ENCODE data around the gene EZR. TPM values are rescaled to one million over a fixed set of nuclear protein-coding genes. Genes with fewer than 3 reads are reported as not detected.
A peak's percentile ranks its signal among the peaks of the same experiment; 100 is the strongest.
"Not testable (repeated sequence)": the region's sequence is repeated elsewhere in the genome, so short reads cannot be mapped to it uniquely, and the experiment has no call there.

EZR gene
- total RNA-seq, 2 donors from 2014 or later, result 257 to 424 TPM

DNA sequence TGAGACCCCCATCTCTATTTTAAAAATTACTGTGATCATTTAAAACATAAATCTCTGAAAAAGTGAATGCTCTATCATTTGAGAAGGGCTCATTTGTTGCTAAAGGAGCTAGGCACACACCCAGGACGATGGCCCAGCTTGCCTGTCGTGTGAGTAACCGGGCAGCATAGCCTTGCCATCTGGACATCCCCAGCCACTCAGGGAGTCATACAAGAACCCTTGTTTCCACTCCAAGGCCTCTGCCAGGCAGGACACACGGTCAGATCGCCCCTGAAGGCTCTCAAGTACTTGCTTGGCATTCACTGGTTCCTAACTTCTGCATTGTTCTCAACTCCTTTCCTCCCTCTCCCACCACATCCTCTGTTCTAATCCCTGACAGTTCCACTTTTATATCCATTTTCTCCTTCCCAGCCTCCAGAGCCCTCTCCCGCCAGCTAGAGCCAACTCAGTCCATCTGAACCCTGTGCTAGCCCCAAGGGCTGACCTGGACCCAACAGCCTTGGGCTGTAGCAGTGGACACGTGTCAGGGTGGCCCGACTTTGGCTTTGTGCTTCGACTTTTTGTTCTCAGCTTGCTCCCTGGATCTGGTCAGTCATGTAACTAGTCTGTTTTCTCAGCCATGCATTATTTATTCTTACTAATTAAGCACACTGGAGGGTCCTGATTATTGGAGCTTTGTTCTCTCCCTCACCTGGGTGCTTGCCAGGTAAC, 15.7 kb upstream of the EZR start:
- TF ChIP-seq, protein P1, sequence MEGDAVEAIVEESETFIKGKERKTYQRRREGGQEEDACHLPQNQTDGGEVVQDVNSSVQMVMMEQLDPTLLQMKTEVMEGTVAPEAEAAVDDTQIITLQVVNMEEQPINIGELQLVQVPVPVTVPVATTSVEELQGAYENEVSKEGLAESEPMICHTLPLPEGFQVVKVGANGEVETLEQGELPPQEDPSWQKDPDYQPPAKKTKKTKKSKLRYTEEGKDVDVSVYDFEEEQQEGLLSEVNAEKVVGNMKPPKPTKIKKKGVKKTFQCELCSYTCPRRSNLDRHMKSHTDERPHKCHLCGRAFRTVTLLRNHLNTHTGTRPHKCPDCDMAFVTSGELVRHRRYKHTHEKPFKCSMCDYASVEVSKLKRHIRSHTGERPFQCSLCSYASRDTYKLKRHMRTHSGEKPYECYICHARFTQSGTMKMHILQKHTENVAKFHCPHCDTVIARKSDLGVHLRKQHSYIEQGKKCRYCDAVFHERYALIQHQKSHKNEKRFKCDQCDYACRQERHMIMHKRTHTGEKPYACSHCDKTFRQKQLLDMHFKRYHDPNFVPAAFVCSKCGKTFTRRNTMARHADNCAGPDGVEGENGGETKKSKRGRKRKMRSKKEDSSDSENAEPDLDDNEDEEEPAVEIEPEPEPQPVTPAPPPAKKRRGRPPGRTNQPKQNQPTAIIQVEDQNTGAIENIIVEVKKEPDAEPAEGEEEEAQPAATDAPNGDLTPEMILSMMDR (IDR thresholded peaks at IDR 0.05), result no peak
- Histone ChIP-seq H3K27me3 (no peaks in the 10 kb centered on the region), H3K9ac (ENCODE audit: low read depth in 2 of 2, low read length in 2 of 2) (no peak overlapping the region), H3K4me1 (no peaks in the 10 kb centered on the region), H3K27ac (peak overlapping the region; percentile 80), H3K4me3 (no peak overlapping the region), H3K36me3 (no peaks in the 10 kb centered on the region), H3K9me3 (no peaks in the 10 kb centered on the region)
- DNase-seq, result no peak
- intact Hi-C loops (cut with DNase I), result no loop called here

DNA sequence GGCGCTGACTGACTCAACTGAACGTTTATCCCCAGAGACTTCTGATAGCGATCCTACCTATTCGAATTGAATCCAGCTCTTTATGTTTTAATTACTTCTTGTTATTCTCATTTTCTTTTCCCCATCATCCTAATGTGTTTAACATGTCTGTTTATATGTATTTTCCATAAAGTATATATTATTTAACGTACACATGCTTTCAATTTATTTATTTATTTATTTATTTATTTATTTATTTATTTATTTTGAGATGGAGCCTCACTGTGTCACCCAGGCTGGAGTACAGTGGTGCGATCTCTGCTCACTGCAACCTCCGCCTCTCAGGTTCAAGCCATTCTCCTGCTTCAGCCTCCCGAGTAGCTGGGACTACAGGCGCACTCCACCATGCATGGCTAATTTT, 13.6 kb upstream of the EZR start:
- H3K4me3 ChIP-seq; DNase-seq; H3K4me1 ChIP-seq; H3K9ac ChIP-seq (ENCODE audit: low read depth in 2 of 2, low read length in 2 of 2); H3K36me3 ChIP-seq; H3K27ac ChIP-seq; intact Hi-C loops (cut with DNase I); H3K27me3 ChIP-seq; H3K9me3 ChIP-seq: not testable (repeated sequence)

DNA sequence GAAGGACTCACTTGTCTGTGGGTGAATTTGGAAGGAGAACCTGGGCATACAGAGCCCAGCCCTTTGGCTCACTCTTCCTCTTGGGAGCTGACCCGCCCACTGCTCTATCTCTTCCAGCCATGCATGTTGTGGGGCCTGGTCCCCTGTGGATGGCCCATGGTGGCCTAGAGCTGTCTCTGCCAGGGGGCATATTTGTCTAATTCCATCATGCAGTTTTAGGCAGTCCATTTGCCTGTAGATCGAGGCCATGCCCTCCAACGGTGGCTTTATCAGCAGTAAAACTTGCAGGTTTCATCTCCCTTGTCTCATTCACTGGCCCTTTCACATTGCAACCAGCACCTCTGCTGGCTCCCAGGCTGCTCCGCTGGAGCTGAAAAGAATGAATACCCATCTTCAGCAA, 12.9 kb upstream of the EZR start:
- TF ChIP-seq, protein P1 (IDR thresholded peaks at IDR 0.05), result no peak
- intact Hi-C loops (cut with DNase I), result no loop called here
- no peaks in the 10 kb centered on the region for H3K27me3 ChIP-seq
- DNase-seq, result no peak
- no peak overlapping the region for H3K9ac ChIP-seq (ENCODE audit: low read depth in 2 of 2, low read length in 2 of 2)
- no peak overlapping the region for H3K27ac ChIP-seq
- H3K4me1 ChIP-seq, result no peaks in the 10 kb centered on the region
- no peaks in the 10 kb centered on the region for H3K36me3 ChIP-seq
- no peak overlapping the region for H3K4me3 ChIP-seq
- H3K9me3 ChIP-seq, result no peaks in the 10 kb centered on the region

DNA sequence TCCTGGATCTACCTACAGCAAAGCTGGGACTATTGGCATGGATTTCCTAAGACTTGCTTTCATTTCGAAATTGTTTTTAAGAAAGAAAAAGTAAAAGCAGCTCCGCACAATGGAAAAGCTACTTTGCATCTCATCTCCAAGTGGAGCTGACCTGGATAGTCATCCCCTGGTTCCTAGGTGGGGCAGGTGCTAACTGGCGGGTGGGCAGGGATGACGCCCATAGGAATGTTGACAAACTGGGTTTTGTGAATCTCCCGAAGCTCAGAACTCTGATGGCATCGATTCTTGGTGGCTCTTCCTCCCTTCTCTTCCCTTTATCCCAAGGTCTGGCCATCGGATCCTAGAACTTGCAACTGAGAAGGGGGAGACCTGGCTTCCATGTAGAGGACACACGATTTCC, 12.4 kb upstream of the EZR start:
- TF ChIP-seq, protein P1 (IDR thresholded peaks at IDR 0.05), result no peak
- no peaks in the 10 kb centered on the region for H3K4me1 ChIP-seq
- H3K4me3 ChIP-seq, result no peak overlapping the region
- H3K36me3 ChIP-seq, result no peaks in the 10 kb centered on the region
- H3K9ac ChIP-seq (ENCODE audit: low read depth in 2 of 2, low read length in 2 of 2), result no peak overlapping the region
- intact Hi-C loops (cut with DNase I), result no loop called here
- no peaks in the 10 kb centered on the region for H3K27me3 ChIP-seq
- no peak overlapping the region for H3K27ac ChIP-seq
- no peak for DNase-seq
- no peaks in the 10 kb centered on the region for H3K9me3 ChIP-seq

DNA sequence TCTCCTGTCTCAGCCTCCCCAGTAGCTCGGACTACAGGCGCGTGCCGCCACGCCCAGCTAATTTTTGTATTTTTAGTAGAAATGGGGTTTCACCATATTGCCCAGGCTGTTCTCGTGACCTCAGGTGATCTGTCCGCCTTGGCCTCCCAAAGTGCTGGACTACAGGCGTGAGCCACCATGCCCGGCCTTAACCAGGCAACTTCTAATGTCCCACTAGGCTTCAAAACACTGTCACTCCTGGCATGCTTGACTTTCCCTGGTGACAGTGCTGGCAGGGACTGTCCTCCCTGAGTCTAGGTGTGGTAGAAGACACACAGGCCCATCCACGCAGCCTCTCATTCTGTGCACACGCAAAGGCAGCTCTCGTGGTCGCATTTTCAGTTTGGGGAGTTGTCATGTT, 11.6 kb upstream of the EZR start:
- intact Hi-C loops (cut with DNase I), result no loop called here
- no peak overlapping the region for H3K9ac ChIP-seq (ENCODE audit: low read depth in 2 of 2, low read length in 2 of 2)
- no peaks in the 10 kb centered on the region for H3K27me3 ChIP-seq
- no peaks in the 10 kb centered on the region for H3K9me3 ChIP-seq
- TF ChIP-seq, protein P1 (IDR thresholded peaks at IDR 0.05), result no peak
- no peaks in the 10 kb centered on the region for H3K36me3 ChIP-seq
- no peak overlapping the region for H3K27ac ChIP-seq
- H3K4me3 ChIP-seq, result no peak overlapping the region
- H3K4me1 ChIP-seq, result no peaks in the 10 kb centered on the region
- DNase-seq, result no peak

DNA sequence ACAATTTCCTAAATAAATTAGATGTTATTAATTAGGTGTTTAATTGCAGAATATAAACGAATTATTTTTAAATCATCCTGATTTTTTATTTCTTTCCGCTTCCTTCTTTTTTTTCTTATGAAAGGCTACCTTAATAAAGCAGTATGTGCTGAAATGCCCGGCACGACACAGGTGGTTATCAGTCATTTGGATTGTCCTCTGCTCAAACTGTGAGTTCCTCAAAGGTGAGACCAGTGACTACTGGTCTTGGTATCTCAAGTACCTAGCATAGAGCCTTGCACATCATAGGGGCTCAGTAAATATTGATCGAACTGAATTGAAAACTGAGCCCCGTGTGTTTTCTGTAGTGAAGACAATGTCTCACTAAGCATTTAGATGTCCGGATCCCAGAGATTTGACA, 9.6 kb upstream of the EZR start:
- Histone ChIP-seq H3K4me1 (no peaks in the 10 kb centered on the region), H3K36me3 (no peaks in the 10 kb centered on the region), H3K9ac (ENCODE audit: low read depth in 2 of 2, low read length in 2 of 2) (no peak overlapping the region), H3K4me3 (no peak overlapping the region), H3K9me3 (no peaks in the 10 kb centered on the region), H3K27me3 (no peaks in the 10 kb centered on the region), H3K27ac (no peak overlapping the region)
- no peak for DNase-seq
- intact Hi-C loops (cut with DNase I), result no loop called here
- TF ChIP-seq, protein P1 (IDR thresholded peaks at IDR 0.05), result no peak

Measured in colonic mucosa (tissue), 4 donors.